ENCODE results near the gene MVD. TPM values are rescaled to one million over a fixed set of nuclear protein-coding genes. Genes with fewer than 3 reads are reported as not detected.
"Not testable (repeated sequence)": the region's sequence is repeated elsewhere in the genome, so short reads cannot be mapped to it uniquely, and the experiment has no call there.

MVD gene
- total and polyA plus RNA-seq, 2 of the 4 experiments (the other 2 are of a cell fraction) = 18.3 to 28.4 TPM

- Histone ChIP-seq H3K23ac (ENCODE audit: low read depth, low read length) (no peak overlapping the region), H3K9ac (ENCODE audit: low read depth, low read length) (no peak overlapping the region), H3K36me3 (ENCODE audit: control insufficient read depth, insufficient read depth, low read length) (peaks cover 47% of the 10 kb centered on the region), H2BK20ac (ENCODE audit: low read depth, low read length) (no peak overlapping the region), H2BK5ac (ENCODE audit: low read depth, low read length, poor library complexity, severe bottlenecking) (no peak overlapping the region), H4K5ac (ENCODE audit: low read depth, low read length) (no peak overlapping the region), H2AK9ac (replicated peaks; ENCODE audit: low read depth, low read length, poor library complexity) (no peak overlapping the region), H2AFZ (replicated peaks; ENCODE audit: low read length, poor library complexity) (no peak overlapping the region), H2AK5ac (ENCODE audit: low read depth, low read length) (no peak overlapping the region), H3K27ac (ENCODE audit: insufficient read depth, low read length) (no peak overlapping the region), H3K4me2 (ENCODE audit: low read depth, low read length) (no peak overlapping the region), H3K9me1 (ENCODE audit: insufficient read depth, low read length) (peaks cover 7% of the 10 kb centered on the region; the same call in 1 of the 2 replicates), H2BK120ac (ENCODE audit: low read depth, low read length) (no peak overlapping the region), H3K14ac (replicated peaks; ENCODE audit: low read depth, low read length) (no peak overlapping the region), H3K4me1 (ENCODE audit: control insufficient read depth, insufficient read depth, low read length) (peaks cover 9% of the 10 kb centered on the region), H4K20me1 (ENCODE audit: insufficient read depth, low read length) (peaks cover 50% of the 10 kb centered on the region), H4K8ac (ENCODE audit: low read depth in 2 of 2, low read length in 2 of 2) (no peak overlapping the region), H3K4me3 (ENCODE audit: insufficient read depth, low read depth, low read length) (no peak overlapping the region), H4K91ac (ENCODE audit: insufficient read depth, low read depth, low read length) (no peak overlapping the region), H2BK15ac (ENCODE audit: low read depth, low read length) (no peak overlapping the region), H3K27me3 (ENCODE audit: control insufficient read depth, insufficient read depth, low read length) (no peaks in the 10 kb centered on the region), H3K9me3 (ENCODE audit: control insufficient read depth, insufficient read depth, low read length) (no peaks in the 10 kb centered on the region), H3K18ac (ENCODE audit: low read depth, low read length) (no peak overlapping the region), H3K56ac (ENCODE audit: extremely low read depth, insufficient read depth, low read length) (no peak overlapping the region), H3K79me1 (ENCODE audit: low read depth in 1 of 2, low read length in 2 of 2) (peaks cover 11 to 48% of the 10 kb centered on the region in 2 experiments; a peak in 3 of 4 replicates), H3K4ac (ENCODE audit: low read depth, low read length) (no peak overlapping the region)
- intact Hi-C loops (cut with micrococcal nuclease) = no loop called here
- ChIA-PET CTCF (no interaction called here), POLR2A (ENCODE audit: unreplicated experiment) (no interaction called here)
- dilution Hi-C loops (cut with HindIII; ENCODE audit: low sequenced_read_pairs, unreplicated experiment) = no loop called here
- DNase-seq (no peak), ATAC-seq (ENCODE audit: low read depth) (no peak)
- no TSS peak for BruUV-seq (replicated peaks)
- no peak for TF ChIP-seq POLR2A (IDR thresholded peaks at IDR 0.05; ENCODE audit: low read depth, low read length)
- TF ChIP-seq CTCF (conservative IDR thresholded peaks at IDR 0.05; ENCODE audit: low read depth, low read length) = 0 out of 2 replicates have a peak, but pooled peaks have one; percentile 10
- peak; percentile 27; the same call in 1 of the 2 replicates for TF ChIP-seq RAD21 (IDR thresholded peaks at IDR 0.05; ENCODE audit: low read length)
- WGBS, 2 experiments (ENCODE audit: extremely low coverage in 2 of 2, insufficient read length in 1 of 2) = 93% methylated on average over 2 of the region's 6 CpGs; no CpG with 5 or more reads in 1 of the 2 experiments
- in situ Hi-C loops (cut with MboI; ENCODE audit: low sequenced_read_pairs) = no loop called here
Measured at GRCh38 chr16:88610080-88610479, 52.8 kb downstream of the MVD start.

- H3K4me3 ChIP-seq (ENCODE audit: insufficient read depth, low read depth, low read length); in situ Hi-C loops (cut with MboI; ENCODE audit: low sequenced_read_pairs); ATAC-seq (ENCODE audit: low read depth); H4K8ac ChIP-seq (ENCODE audit: low read depth in 2 of 2, low read length in 2 of 2); H3K9me1 ChIP-seq (ENCODE audit: insufficient read depth, low read length); H2BK120ac ChIP-seq (ENCODE audit: low read depth, low read length); CTCF ChIA-PET; H3K27ac ChIP-seq (ENCODE audit: insufficient read depth, low read length); H3K27me3 ChIP-seq (ENCODE audit: control insufficient read depth, insufficient read depth, low read length); BruUV-seq (replicated peaks); H2BK15ac ChIP-seq (ENCODE audit: low read depth, low read length); H3K23ac ChIP-seq (ENCODE audit: low read depth, low read length); H3K18ac ChIP-seq (ENCODE audit: low read depth, low read length); H3K56ac ChIP-seq (ENCODE audit: extremely low read depth, insufficient read depth, low read length); H3K9me3 ChIP-seq (ENCODE audit: control insufficient read depth, insufficient read depth, low read length); H2AK9ac ChIP-seq (replicated peaks; ENCODE audit: low read depth, low read length, poor library complexity); H4K5ac ChIP-seq (ENCODE audit: low read depth, low read length); H2AK5ac ChIP-seq (ENCODE audit: low read depth, low read length); DNase-seq; H2BK20ac ChIP-seq (ENCODE audit: low read depth, low read length); dilution Hi-C loops (cut with HindIII; ENCODE audit: low sequenced_read_pairs, unreplicated experiment); intact Hi-C loops (cut with micrococcal nuclease); H4K91ac ChIP-seq (ENCODE audit: insufficient read depth, low read depth, low read length); H3K9ac ChIP-seq (ENCODE audit: low read depth, low read length); H3K4me2 ChIP-seq (ENCODE audit: low read depth, low read length); H2BK5ac ChIP-seq (ENCODE audit: low read depth, low read length, poor library complexity, severe bottlenecking); H2AFZ ChIP-seq (replicated peaks; ENCODE audit: low read length, poor library complexity); H3K4me1 ChIP-seq (ENCODE audit: control insufficient read depth, insufficient read depth, low read length); H3K4ac ChIP-seq (ENCODE audit: low read depth, low read length); H3K14ac ChIP-seq (replicated peaks; ENCODE audit: low read depth, low read length): not testable (repeated sequence)
- POLR2A ChIA-PET (ENCODE audit: unreplicated experiment) = interaction anchor here (0.7 kb wide), 1 partner anchor 109 kb away, joined by 6 read pairs; no protein-coding TSS in a partner anchor
- peaks cover 48% of the 10 kb centered on the region for H3K36me3 ChIP-seq (ENCODE audit: control insufficient read depth, insufficient read depth, low read length)
- WGBS, 2 experiments (ENCODE audit: extremely low coverage in 2 of 2, insufficient read length in 1 of 2) = 100% methylated on average over 1 of the region's 8 CpGs; no CpG with 5 or more reads in 1 of the 2 experiments
- peaks cover 48% of the 10 kb centered on the region for H4K20me1 ChIP-seq (ENCODE audit: insufficient read depth, low read length)
- H3K79me1 ChIP-seq (ENCODE audit: low read depth in 1 of 2, low read length in 2 of 2) = peaks cover 11 to 48% of the 10 kb centered on the region in 2 experiments; a peak in 3 of 4 replicates
Measured at GRCh38 chr16:88609426-88609825, 53.5 kb downstream of the MVD start.
